Upper lobe of left lung (tissue), 4 donors: ENCODE measurements around the gene ZNF385B.

Experiments used
- CTCF ChIP-seq, 6 experiments: fragments of 450-650 bp in 4 of 6; fragments of 200-600 bp in 2 of 6; sonication (generic) in 2 of 6; IDR thresholded peaks; one replicate each; pipeline ENCODE4 v1.5.1; 2016 to 2019; ENCODE audit warnings: antibody characterized with exemption in 6 of 6
- EP300 ChIP-seq, 4 donors: sonication (generic); formaldehyde crosslinking; IDR thresholded peaks; one replicate each; pipeline ENCODE4 v1.5.1; 2017; ENCODE audit warnings: antibody characterized with exemption in 4 of 4, control low read depth in 2 of 4
- POLR2A ChIP-seq, 4 donors: fragments of 450-650 bp; IDR thresholded peaks; one replicate each; pipeline ENCODE4 v1.5.1; 2016 to 2017; ENCODE audit warnings: antibody characterized with exemption in 4 of 4, mild to moderate bottlenecking in 2 of 4

- TF ChIP-seq POLR2A (IDR thresholded peaks at IDR 0.05): no peak
- no peak for TF ChIP-seq CTCF (IDR thresholded peaks at IDR 0.05)
- TF ChIP-seq EP300 (IDR thresholded peaks at IDR 0.05): no peak
Measured at GRCh38 chr2:179555691-179556283, 305.6 kb downstream of the ZNF385B start.
